GM19043 (cell line): ENCODE data around the gene SLC30A2.

ENCODE experiments used
- ATAC-seq: cut with Tn5 transposase; IDR thresholded peaks from one replicate; pipeline ENCODE4 v1.9.1; 2021; ENCODE audit warnings: low read depth; ENCODE audit not compliant: unreplicated experiment

The SLC30A2 gene

GRCh38 chr1:26025060-26025459 lies 20.9 kb downstream of the SLC30A2 start:
- no peak for ATAC-seq

- no peak for ATAC-seq
Measured at GRCh38 chr1:26023826-26024225, 22.1 kb downstream of the SLC30A2 start.

GRCh38 chr1:26023009-26023408 lies 22.9 kb downstream of the SLC30A2 start:
- no peak for ATAC-seq

GRCh38 chr1:26022404-26022779 lies 23.5 kb downstream of the SLC30A2 start:
- ATAC-seq: no peak

- no peak for ATAC-seq
Measured at GRCh38 chr1:26021647-26022403, 24.1 kb downstream of the SLC30A2 start, which contains the start of gene EXTL1. Gene EXTL1, plus strand, starts transcription at chr1:26021775. Its CDS starts 872 bp downstream, at chr1:26022647.

- ATAC-seq: no peak
Measured at GRCh38 chr1:26020941-26021646, 24.8 kb downstream of the SLC30A2 start.

GRCh38 chr1:26020330-26020768 lies 25.6 kb downstream of the SLC30A2 start:
- no peak for ATAC-seq

GRCh38 chr1:26019641-26020315 lies 26.1 kb downstream of the SLC30A2 start:
- no peak for ATAC-seq

- no peak for ATAC-seq
Measured at GRCh38 chr1:26017606-26018005, 28.3 kb downstream of the SLC30A2 start.

- no peak for ATAC-seq
Measured at GRCh38 chr1:26016953-26017545, 28.9 kb downstream of the SLC30A2 start.

GRCh38 chr1:26016258-26016952 lies 29.5 kb downstream of the SLC30A2 start:
- ATAC-seq: no peak

- no peak for ATAC-seq
Measured at GRCh38 chr1:26015358-26015757, 30.6 kb downstream of the SLC30A2 start.

GRCh38 chr1:26014179-26014578 lies 31.7 kb downstream of the SLC30A2 start:
- ATAC-seq: no peak

- no peak for ATAC-seq
Measured at GRCh38 chr1:26012864-26013263, 33.1 kb downstream of the SLC30A2 start.

GRCh38 chr1:26010825-26011224 lies 35.1 kb downstream of the SLC30A2 start:
- no peak for ATAC-seq

- no peak for ATAC-seq
Measured at GRCh38 chr1:26009796-26010447, 36.0 kb downstream of the SLC30A2 start.

GRCh38 chr1:26006710-26007109 lies 39.2 kb downstream of the SLC30A2 start:
- no peak for ATAC-seq

- ATAC-seq: no peak
Measured at GRCh38 chr1:26005434-26006105, 40.3 kb downstream of the SLC30A2 start.

GRCh38 chr1:26003756-26004155 lies 42.2 kb downstream of the SLC30A2 start:
- ATAC-seq: no peak
